Measurements from ENCODE around the gene CYP2E1.
"Not testable (repeated sequence)": the region's sequence is repeated elsewhere in the genome, so short reads cannot be mapped to it uniquely, and the experiment has no call there.

The CYP2E1 gene

DNA sequence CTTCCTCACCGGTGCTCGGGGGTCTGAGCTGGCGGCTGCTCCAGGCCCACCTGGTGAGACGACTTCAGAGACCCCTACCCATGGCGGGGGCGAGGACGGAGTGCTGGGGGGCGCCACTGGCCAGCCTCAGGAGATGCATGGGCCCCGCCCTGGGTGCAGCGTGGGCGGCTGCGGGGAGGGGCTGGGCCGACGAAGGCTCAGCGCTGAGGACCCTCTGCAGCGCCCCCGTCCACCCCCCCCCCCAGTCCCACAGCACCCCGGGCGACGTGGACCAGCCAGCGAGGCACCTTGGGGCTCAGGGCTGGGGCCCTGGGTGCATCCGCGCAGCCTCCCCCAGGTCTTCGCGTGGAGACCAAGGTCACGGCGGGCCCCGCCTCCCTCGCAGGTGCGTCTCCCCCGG lies 49.9 kb downstream of the CYP2E1 start:
- not testable (repeated sequence) for DNase-seq

Measured in activated CD4-positive, alpha-beta T cell treated with anti-CD3 and anti-CD28 coated beads for 48 hours (primary cell).